DOHH2 (cell line): ENCODE data around the gene OPRD1.

Experiments
- EZH2phosphoT487 ChIP-seq: fragments of 200-600 bp; sonication (generic); IDR thresholded peaks from 2 replicates; pipeline ENCODE4 v1.6.1; 2017; ENCODE audit warnings: borderline replicate concordance, mild to moderate bottlenecking, antibody characterized with exemption, low read length, moderate library complexity, mixed read lengths
- TF ChIP-seq, protein P1 (sequence below): fragments of 200-600 bp; sonication (generic); IDR thresholded peaks from one replicate; pipeline ENCODE4 v1.5.1; 2014; ENCODE audit warnings: antibody characterized with exemption, mild to moderate bottlenecking, low read depth, low read length; ENCODE audit not compliant: poor library complexity, severe bottlenecking

DNA sequence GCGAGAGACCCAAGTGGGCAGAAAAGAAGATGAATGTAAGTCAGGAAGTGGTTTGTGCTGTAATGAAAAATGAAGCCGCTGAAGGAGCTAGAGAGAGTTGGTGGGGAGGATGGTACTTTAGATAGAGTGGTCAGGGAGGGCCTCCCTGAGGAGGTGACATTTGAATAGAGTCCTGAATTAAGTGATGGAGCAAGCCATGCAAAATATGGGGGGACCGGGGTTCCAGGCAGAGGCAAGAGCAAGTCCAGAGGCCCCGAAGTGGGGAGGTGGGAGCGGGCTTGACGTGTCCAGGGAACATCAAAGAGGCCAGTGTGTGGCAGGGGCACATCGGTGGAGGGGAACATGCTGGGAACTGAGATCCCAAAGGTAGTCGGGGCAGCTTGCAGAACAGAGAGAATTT is 43.1 kb downstream of the OPRD1 start:
- TF ChIP-seq, protein P1, sequence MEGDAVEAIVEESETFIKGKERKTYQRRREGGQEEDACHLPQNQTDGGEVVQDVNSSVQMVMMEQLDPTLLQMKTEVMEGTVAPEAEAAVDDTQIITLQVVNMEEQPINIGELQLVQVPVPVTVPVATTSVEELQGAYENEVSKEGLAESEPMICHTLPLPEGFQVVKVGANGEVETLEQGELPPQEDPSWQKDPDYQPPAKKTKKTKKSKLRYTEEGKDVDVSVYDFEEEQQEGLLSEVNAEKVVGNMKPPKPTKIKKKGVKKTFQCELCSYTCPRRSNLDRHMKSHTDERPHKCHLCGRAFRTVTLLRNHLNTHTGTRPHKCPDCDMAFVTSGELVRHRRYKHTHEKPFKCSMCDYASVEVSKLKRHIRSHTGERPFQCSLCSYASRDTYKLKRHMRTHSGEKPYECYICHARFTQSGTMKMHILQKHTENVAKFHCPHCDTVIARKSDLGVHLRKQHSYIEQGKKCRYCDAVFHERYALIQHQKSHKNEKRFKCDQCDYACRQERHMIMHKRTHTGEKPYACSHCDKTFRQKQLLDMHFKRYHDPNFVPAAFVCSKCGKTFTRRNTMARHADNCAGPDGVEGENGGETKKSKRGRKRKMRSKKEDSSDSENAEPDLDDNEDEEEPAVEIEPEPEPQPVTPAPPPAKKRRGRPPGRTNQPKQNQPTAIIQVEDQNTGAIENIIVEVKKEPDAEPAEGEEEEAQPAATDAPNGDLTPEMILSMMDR: no peak
- no peak for TF ChIP-seq EZH2phosphoT487
